GM12875 (cell line): ENCODE measurements around the gene AGRP.

ENCODE experiments used
- H3K4me3 ChIP-seq: one replicate; pipeline ENCODE4 v1.5.1; 2011; ENCODE audit warnings: low read depth, low read length, control low read depth
- TF ChIP-seq, protein P1 (sequence below): IDR thresholded peaks from 2 replicates; pipeline ENCODE4 v1.5.1; 2011; ENCODE audit warnings: low read depth, mild to moderate bottlenecking, control low read depth, inconsistent platforms, low read length, moderate library complexity, borderline replicate concordance; ENCODE audit not compliant: insufficient read depth

AGRP gene

DNA sequence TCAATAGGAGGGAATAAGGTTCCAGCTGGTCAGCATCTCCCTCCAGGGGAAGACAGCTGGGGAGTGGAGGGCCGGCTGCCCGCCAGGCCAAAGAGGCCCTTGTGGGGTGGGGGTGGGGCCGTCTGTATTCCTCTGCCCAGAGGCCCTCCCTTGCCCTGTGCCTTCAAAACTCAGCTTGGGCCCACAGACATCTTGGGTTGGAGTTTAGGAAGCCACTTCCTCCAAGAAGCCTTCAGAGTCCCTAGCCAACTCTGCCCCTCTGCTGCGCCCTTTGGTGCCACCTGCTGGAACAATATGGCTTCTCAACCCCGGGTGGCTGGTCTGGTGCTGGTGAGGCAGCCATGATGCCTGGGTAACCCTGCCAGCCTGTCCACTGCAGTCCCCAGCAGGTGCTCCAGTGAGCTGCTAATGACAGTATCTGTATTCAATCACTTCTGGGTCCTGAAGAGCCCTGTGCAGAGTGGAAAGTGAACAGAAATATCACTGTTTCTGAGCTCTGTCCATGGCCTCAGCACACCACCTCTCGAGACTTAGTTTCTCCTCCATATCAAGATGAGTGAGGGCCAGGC is 35.8 kb downstream of the AGRP start:
- TF ChIP-seq, protein P1, sequence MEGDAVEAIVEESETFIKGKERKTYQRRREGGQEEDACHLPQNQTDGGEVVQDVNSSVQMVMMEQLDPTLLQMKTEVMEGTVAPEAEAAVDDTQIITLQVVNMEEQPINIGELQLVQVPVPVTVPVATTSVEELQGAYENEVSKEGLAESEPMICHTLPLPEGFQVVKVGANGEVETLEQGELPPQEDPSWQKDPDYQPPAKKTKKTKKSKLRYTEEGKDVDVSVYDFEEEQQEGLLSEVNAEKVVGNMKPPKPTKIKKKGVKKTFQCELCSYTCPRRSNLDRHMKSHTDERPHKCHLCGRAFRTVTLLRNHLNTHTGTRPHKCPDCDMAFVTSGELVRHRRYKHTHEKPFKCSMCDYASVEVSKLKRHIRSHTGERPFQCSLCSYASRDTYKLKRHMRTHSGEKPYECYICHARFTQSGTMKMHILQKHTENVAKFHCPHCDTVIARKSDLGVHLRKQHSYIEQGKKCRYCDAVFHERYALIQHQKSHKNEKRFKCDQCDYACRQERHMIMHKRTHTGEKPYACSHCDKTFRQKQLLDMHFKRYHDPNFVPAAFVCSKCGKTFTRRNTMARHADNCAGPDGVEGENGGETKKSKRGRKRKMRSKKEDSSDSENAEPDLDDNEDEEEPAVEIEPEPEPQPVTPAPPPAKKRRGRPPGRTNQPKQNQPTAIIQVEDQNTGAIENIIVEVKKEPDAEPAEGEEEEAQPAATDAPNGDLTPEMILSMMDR, result peak; percentile 70
- no peak overlapping the region for H3K4me3 ChIP-seq

- TF ChIP-seq, protein P1, result no peak
- no peak overlapping the region for H3K4me3 ChIP-seq
Observed at GRCh38 chr16:67446968-67447507, 36.3 kb downstream of the AGRP start.

- no peak overlapping the region for H3K4me3 ChIP-seq
- TF ChIP-seq, protein P1, result no peak
Observed at GRCh38 chr16:67445913-67446907, 37.1 kb downstream of the AGRP start.

DNA sequence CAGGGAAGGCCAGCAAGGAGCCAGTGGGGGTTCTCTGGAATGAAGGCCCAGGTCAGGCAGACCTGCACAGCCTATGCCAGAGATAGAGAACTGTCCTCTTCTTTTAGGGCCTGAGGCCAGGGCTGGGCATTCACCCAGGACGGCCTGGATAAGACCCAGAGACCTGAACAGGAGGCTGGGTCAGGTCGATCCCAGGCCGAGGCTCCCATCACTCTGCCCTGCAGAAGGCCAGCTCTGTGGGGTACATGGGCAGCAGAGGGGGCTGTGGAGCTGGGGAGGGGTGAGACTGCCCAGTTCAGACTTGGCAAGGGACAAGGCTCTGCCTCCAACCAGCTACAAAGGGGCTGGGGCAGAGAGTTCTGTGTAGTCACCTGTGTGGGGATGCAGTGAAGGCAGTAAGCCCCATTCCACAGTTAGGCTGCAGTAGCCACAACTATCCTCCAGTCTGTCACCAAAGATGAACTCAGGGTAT is 37.9 kb downstream of the AGRP start:
- no peak overlapping the region for H3K4me3 ChIP-seq
- TF ChIP-seq, protein P1, result no peak

GRCh38 chr16:67445126-67445426 is 38.3 kb downstream of the AGRP start:
- TF ChIP-seq, protein P1, result no peak
- H3K4me3 ChIP-seq, result no peak overlapping the region

DNA sequence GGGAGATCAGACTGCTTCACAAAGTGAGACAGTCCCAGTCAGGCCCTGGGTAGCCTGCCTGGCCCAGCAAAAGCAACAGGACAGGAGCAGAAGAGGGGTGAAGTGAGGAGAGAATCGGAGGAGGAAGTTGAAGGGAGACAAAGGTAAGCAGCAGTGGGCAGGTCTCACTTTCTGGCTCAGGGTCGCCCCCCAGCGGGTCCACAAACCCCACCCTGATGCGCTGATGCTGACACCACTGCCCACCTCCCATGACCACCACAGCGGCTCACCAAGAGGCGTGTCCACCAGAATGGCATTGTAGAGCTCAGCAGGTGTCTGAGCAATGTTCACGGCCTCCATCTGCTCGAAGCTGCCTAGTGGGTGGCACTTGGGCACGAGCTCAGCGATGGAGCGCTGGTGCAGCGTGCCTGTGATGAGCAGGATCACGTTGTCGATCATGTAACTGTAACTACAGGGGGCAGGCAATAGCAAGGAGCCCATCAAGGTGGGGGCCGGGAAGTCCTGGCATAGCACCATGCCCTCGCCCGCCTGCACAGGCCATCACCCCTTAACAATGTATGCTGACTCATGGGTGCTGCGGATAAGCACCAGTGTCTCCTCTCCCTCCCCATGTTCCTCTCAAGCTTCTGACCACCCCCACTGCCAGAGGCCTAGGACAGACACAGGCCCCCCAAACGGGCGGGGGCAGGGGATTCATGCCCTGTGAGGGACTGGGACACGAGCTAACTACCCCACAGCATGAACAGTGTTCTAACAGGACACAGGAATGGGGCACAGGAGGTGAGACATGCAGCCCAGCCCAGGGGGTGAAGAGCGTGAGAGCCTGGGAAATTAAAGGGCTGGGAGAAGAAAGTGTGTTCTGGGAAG is 38.9 kb downstream of the AGRP start:
- no peak overlapping the region for H3K4me3 ChIP-seq
- TF ChIP-seq, protein P1, result no peak
